Epidermal melanocyte (primary cell): Measurements from ENCODE around the gene IL17REL.

Experiments used
- DNase-seq: peaks from one replicate; pipeline ENCODE4 v3.0.0; 2011; ENCODE audit warnings: low spot score; ENCODE audit not compliant: insufficient read length

IL17REL gene

GRCh38 chr22:50046481-50047245 lies 34.1 kb upstream of the IL17REL start:
- no peak for DNase-seq

- no peak for DNase-seq
Observed at GRCh38 chr22:50046019-50046415, 33.5 kb upstream of the IL17REL start.

DNA sequence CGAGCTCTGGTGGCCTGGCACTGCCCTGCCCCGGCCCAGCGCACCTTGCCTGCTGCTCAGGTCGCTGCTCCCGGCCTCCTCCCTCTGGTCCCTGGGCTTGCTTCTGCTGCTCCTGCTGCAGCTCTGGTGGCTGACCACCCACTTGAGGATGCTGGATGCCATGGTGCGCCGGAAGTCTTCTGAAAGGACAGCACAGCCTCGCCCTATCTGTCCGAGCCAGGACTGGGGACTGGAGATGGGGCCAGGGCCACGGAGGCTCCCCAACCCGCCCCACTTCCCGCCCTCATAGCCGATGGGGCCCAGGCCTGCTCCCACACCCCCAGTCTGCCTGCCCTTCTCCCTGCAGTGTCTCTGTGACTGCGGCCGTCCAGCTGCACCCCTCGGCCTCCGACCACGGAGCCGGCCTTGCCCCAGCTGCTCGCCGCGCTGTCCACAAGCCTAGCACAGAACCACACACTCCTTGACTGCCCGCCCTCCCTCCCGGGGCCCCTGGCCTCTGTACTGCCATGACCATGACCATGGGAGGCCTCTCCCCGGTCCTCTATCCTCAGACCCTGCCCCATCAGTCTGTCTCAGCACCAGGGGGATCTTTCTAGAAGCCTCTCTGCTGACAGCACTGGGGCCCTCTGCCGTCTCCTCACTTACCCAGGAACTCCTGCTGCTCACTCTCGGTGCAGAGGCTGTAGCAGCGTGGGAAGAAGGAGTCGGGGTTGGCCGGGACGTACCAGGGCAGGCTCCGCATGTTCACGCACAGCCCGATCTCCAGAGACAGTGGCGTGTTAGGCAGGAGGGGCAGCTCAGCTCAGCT lies 32.9 kb upstream of the IL17REL start:
- DNase-seq, result no peak

DNA sequence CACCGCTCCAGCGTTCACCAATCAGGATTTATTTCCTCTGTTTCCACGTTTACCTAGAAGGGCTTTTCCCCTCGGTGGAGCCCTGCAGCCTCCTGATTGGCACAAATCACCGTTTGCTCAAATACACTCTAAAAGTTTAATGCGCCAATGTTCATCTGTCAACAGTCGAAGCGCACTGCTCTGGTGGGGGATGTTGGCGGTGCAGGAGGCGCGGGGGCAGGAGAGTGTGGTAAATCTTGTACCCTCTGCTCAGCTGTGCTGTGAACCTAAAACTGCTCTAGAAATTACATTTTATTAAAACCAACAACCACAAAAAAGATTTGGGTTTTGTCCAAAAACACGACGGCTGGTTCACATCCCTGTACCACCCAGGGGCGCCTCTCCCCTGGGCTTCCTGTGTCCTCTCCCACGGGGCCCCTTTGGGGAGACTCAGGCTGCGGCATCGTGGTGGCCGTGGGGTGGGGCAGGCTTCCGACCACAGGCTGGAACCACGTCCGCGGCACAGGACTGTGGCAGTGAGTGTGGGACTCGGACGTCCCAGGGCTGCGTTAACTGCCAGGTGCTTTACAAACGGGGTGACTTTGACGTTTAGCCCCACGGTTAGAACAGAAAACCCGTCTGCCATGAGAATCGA lies 32.0 kb upstream of the IL17REL start:
- peak; percentile 15 for DNase-seq

DNA sequence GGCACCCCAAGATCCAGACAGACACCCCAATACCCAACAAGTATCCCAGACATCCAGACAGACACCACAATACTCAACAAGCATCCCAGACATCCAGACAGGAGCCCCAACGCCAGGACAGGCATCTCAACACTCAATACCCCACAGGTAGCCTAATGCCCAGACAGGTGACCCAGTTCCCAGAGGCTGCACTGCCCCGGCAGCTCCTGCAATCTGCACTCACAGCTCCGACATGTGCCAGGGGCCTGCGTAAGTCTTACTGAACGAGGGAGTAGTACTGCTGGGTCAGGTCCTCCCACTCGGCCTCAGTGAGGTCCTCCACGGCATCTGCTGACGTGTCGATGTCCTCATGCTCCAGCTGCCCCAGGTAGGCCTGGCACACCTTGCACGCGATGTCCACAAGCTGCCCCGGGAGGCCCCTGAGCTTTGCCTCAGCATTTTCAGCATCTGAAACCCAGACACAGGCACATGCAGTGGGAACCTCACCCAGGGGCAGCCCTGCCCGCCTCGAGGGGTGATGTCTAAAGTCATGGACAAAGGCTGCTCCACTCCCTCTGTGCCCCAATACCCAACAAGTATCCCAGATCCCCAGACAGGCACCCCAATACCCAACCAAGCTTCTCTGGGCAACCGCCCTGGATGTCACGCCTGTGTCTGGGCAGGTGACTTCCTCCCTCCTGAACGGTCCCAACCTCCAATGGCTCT lies 28.9 kb upstream of the IL17REL start:
- no peak for DNase-seq

DNA sequence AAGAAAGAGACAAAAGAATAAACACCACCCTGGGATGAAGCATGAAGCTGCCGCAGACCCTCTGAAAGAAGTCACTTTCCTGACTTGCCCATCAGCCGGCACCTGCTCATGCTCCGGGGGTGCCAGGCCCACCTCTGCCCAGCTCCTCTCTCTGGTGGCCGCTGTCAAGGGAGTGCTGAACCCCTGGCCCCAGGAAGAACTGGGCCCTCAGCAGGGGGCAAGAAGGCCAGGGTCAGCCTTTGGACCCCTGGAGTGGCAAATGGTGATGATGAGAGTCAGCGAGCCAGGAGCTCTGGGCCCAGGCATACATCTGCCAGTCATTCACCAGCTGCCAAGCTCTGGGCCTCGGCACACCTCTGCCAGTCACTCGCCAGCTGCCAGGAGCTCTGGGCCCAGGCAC lies 28.2 kb upstream of the IL17REL start:
- DNase-seq, result no peak

DNA sequence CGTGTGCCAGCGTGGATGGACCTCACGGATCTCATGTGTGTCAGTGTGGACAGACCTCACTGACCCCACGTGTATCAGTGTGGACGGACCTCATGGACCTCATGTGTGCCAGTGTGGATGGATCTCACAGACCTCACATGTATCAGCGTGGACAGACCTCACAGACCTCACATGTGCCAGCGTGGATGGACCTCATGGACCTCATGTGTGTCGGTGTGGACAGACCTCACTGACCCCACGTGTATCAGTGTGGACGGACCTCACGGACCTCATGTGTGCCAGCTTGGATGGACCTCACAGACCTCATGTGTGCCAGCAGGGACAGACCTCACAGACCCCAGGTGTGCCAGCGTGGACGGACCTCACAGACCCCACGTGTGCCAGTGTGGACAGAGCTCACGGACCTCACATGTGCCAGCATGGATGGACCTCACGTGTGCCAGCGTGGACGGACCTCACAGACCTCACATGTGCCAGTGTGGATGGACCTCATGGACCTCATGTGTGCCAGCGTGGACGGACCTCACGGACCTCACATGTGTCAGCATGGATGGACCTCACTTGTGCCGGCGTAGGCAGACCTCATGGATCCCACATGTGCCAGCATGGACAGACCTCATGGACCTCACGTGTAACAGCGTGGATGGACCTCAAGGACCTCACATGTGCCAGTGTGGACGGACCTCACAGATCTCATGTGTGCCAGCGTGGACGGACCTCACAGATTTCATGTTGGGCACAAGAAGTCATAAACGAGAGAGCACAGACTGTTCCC lies 27.3 kb upstream of the IL17REL start:
- no peak for DNase-seq

- no peak for DNase-seq
Observed at GRCh38 chr22:50035976-50036724, 23.6 kb upstream of the IL17REL start.

DNA sequence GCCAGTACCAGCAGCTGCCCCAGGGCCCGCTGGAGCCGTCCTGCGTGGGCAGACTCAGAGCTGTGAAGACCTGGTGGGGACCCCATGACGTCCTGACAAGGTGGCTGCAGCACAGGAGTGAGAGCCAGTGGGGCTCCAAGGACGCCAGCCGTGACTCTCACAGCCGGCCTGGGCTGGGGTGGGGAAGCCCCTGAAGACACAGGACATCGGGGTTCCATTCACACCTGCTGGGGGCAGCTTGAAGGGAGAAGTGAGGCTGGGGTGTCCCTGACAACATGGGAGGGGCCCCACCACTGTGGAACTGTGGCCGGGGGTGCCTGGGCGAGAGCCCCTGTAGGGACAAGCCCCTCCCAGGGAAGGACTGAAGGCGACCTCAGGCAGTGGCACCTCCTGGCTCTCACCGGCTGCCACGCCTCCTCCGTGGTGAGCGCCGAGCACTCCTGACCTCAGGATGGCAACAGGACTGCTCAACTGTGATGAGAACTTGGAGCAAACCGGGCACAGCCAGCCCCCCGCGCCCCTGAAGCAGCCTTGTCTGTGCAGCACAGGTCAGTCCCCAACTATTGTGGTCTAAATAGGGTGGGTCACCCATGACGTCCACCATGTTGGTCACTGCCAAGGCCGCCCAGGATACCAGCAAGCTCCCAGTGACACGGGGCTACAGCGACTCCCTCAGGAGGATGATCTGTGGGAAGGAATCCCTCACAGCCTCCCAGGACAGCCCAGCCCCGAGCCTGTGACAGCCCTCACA lies 22.7 kb upstream of the IL17REL start:
- no peak for DNase-seq

DNA sequence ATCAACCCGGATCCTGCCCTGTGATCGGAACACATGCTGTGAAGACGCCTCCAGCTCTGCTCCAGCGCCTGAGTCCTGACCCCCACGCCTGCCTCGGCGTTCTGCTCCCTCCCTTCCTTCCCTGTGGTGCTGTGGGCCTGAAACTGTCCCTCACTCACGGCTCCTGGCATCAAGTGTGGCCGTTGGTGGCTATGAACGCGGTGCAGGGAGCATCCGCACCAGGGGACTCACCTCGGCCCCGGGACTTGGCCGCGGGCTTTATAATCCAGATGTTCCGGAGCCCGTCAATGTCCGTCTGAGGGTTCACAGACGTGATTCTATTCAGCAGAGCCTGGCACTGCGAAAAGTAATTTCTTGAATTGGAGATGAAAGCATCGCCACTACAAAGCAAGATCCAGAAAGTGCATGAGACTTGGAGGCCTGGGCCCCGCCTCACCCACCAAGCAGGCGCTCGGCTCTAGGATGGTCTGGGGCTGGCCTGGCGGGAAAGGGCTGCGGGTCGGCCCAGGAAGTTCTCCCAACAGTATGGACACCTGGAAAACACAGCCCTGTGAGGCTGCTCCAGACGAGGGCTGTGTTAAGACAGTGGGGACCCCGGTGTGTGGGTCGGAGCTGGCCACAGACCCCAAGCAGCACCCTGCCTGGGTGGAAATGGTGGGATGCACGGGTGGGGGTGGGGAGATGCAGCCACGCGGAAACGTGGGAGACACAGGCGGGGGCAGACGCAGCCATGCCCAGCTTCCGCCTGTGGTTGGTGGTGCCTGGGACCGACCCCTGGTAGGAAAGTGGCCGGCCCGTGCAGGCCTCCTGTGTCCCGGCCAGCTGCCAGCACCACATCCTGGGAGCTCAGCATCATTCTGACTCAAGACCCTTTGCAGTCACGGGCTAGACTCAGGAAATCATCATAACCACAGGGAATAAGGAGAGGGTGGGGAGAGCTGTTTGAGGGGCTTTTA lies 21.8 kb upstream of the IL17REL start:
- no peak for DNase-seq

- DNase-seq, result no peak
Observed at GRCh38 chr22:50032941-50033601, 20.5 kb upstream of the IL17REL start.

GRCh38 chr22:50032109-50032871 lies 19.7 kb upstream of the IL17REL start:
- no peak for DNase-seq

- peak; percentile 16 for DNase-seq
Observed at GRCh38 chr22:50031189-50032091, 18.9 kb upstream of the IL17REL start.

DNA sequence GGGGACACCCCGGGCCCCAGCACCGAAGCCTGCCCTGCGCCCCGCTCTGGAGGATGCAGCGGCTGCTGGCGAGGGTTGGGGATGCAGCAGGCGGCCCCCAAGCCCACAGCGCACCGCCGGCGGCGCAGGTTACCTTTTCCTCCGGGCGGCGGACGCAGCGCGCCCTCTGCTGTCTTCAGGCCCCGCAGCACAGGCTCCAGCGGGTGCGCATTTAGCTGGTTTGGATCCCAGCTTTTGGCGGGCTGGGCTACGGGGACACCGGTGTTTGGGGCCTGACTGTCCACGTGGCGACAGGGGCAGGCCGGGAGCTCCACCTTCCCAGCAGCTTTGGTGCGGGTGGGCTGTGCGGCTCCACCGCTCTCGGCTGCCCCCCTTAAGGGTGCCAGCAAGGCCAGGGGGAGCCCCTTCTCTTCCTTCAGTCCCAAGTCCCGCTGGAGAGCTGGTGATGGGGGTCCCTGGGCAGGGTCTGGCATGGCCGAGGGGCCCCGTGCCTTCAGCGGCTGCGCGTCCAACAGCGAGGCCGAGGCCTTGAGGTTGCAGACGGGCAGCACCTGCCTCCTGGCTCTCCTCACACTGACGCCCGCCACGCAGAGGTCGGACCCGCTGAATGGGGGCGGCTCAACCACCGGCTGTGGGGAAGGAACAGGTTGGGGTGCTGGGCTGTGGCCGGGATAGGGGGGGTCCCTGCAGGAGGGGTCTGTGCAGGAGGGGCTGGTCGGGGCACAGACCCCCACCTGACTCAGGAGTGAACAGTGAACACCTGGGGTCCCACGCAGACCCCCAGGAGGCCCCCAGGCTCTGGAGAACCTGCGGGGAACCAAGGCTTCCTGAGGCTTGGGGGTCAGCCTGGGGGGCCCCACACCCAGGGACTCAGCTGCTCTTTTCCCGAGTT lies 18.0 kb upstream of the IL17REL start:
- peak; percentile 81 for DNase-seq
